NOMO-1 (cell line): ENCODE data around the gene CPA2.

Source experiments
- DNase-seq, 2 experiments: peaks; one replicate each; lab custom pipeline; 2025; ENCODE audit not compliant: unreplicated experiment in 2 of 2; lab: John Stamatoyannopoulos, UW

The CPA2 gene

DNA sequence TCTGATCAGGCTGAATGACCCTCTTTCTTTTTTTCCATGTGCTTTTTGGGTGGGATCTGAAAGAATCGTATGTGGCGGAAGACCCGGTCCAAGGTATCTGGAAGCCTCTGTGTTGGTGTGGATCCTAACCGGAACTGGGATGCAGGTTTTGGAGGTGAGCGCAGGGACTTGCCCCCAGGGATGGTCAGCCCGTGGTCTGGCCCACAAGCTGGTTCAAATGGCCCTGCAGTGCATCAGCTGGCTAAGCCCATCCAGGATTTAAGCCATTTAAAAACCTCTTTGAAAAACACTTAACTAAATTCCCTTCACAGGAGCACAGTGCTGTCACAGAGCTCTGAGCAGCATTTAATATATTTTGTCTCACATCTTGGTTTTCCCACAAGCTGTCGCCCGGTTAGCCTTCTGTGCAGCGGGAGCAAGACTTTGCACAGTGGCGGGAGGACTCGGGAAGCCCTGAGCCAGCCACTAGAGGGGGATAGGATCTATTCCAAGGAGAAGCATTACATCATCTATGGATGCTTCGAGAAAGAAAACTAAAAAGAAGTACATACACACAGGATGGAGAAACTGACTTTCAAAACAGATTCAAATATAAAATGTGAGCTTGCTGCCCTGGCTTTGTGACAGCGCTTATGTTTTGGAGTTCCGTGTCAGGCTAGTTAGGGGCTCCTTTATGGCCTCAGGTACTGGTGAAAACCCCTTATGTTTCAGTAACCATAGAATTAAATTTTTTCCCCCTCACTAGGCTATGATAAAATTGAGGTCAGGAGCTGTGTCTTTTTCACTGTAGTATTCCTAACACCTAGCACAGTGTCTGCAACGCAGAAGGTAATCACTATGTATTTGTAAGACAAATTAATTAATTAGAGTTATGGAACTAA lies 11.3 kb downstream of the CPA2 start:
- DNase-seq = no peak

DNA sequence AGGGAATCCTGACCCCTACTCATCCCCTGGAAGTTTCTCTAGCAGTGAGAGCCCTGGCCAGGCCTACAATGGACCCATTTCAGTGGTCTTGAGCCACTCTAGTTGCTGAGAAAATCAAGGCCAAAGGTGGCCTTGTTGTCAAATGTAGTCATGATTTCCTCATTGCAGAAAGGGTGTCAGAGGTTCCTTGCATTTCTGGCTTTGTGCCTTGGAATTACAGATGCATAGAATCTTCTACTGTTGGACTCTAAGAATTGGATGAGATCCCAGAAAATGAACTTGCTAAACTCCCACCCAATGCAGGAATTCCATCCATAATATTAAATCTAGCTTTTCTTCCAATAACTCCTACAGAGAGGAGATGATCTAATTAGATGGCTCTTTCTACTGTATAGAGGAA lies 12.2 kb downstream of the CPA2 start:
- no peak for DNase-seq

DNA sequence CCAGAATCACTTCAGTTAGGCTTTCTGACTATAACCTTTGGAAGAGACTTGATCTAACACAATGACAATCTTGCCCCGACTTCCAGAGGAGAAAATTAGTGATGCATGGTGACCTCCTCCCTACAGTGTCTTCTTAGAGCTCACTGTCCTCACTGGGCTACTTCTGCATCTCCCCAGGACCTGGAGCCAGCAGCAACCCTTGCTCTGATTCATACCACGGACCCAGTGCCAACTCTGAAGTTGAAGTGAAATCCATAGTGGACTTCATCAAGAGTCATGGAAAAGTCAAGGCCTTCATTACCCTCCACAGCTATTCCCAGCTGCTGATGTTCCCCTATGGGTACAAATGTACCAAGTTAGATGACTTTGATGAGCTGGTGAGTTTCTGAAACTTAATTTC lies 12.6 kb downstream of the CPA2 start:
- DNase-seq = no peak

DNA sequence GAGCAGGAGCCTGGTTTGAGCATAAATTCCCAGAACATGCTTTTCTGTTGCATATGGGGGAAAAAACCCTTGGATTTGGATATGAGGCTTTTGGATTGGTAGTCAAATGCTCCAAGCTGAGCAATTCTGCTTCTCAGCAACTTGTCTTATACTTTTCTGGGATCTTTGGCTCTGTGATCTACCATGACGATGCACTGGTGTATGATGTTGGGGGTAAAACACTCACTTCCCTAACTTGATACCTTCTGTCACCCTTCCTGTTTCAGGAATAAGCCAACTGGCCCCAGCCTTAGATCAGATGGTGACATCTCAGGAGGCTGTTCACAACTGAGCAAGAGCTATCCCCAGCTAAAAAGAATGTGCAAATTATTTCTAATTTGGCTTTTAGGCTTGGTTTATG lies 13.2 kb downstream of the CPA2 start:
- no peak for DNase-seq

DNA sequence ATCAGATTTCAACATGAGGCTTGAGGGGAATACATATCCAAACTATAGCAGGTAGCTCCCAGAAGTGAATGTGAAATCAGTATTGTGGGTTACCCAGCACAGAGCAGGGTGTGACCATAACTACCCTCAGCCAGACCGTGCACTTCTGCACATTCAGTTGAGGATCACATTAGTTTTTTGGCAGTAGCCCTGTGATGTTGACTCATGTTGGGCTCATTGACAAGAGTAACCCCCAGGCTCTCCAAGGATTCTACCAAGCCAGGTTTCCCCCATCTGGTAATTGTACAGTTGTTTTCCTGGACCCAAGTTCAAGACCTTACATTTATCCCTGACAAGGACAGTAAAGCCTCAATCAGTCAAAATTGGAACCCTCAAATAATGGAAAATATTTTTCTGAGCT lies 14.6 kb downstream of the CPA2 start:
- no peak for DNase-seq

DNA sequence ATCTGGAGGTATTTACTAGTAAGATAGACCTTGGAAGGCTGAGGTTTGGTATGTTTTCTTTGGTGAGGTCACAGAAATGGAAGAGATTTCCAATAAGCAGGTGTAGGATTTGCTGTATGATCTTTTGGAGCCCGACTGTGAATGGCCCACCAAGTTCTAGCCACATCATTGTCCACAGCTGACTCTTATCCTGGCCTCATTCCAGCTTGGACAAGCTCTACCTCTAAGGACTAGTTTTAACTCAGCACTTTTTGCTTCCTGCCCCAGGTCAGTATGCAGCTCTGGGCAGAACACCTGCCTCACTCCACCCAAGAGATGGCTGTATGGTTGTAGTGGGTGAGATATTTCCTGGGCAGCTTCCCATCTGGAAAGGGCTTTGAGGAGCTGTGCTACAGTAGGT lies 20.2 kb downstream of the CPA2 start:
- no peak for DNase-seq

DNA sequence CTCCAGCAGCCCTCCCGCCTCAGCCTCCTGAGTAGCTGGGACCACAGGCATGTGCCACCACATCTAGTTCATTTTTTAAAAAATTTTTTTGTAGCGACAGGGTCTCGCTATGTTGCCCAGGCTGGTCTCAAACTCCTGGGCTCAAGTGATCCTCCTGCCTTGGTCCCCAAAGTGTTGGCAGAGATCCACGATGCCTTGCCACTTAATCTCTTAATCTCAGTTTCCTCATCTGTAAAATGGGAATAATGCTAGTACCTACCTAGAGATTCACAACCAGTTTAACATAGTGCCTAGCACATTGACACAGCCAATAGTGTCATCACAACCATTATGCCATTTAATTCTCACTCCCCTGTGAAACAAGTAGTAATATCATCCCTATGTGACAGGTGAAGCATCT lies 21.5 kb downstream of the CPA2 start:
- DNase-seq = no peak

DNA sequence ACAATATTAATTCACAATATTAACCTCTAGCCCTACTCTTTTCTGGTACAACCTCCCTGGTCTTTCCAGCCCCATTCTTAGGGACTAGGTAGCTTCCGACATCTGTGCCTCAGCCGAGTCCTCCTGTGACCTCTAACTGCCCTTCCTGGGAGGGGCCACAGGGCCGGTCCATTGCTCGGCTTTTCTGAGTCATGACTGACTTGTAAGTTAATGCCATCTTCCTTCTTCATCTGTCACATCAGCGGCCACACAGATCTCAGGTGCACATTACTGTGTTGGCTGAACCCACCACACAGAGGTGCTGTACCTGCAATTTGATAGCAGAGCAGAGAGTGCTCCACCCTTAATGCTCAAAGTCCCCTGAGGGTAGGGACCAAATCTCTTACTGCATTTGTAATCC lies 22.2 kb downstream of the CPA2 start:
- no peak for DNase-seq

DNA sequence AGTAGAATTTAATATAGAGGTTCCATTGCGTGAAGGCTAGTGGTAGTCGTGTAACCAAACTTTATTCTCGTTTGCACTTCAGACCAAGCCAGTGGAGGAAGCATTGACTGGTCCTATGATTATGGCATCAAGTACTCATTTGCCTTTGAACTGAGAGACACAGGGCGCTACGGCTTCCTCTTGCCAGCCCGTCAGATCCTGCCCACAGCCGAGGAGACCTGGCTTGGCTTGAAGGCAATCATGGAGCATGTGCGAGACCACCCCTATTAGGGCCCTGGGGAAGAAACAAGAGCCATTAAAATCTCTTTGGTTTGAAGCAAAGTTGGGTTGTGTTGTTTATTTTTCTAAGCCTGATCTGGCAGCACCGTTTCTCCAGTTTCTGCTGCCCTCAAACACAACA lies 22.8 kb downstream of the CPA2 start:
- DNase-seq = no peak

DNA sequence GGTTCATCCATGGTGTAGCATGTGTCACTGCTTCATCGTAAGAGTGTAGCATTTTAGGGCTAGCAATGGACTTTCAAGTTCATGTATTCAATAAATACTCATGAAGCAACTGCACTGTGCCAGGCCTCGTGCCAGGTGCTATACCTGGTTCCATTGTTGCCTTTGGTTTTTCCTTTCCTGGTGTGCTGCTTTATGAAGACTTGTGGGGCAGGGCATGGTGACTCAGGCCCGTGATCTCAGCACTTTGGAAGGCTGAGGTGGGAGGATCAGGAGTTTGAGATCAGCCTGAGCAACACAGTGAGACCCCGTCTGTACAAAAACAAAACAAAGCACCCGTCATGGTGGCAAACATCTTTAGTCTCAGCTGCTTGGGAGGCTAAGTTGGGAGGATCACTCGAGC lies 24.1 kb downstream of the CPA2 start:
- DNase-seq = no peak

DNA sequence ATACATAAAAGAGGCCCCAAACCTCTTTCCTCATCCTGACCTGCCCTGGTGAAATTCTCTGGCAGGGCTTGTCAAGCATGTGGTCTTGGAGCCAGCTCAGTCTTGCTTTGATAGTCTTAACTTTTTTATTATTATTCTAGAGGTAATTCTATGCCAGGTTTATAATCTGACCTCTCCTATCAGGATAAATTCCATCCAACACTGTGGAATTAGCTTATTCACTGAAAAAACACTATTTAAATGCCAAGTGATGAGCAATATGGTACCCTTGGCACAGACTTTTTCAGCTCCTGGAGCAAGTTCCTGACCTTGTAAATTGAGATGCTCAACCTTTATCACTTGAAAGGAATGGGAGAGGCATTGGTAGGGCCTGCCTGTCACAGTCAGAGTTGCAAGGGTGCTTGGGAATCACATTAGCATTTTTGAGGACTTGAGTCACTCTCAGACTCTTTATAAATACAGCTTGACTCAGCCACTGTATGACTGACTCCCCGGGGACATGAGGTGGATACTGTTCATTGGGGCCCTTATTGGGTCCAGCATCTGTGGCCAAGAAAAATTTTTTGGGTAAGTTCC lies 26.1 kb downstream of the CPA2 start, which contains the start of gene CPA4:
Gene CPA4, plus strand, starts transcription at position 480 of the 576 bp plus-strand sequence. Its CDS starts 20 bp downstream, at position 500.
- DNase-seq = no peak

DNA sequence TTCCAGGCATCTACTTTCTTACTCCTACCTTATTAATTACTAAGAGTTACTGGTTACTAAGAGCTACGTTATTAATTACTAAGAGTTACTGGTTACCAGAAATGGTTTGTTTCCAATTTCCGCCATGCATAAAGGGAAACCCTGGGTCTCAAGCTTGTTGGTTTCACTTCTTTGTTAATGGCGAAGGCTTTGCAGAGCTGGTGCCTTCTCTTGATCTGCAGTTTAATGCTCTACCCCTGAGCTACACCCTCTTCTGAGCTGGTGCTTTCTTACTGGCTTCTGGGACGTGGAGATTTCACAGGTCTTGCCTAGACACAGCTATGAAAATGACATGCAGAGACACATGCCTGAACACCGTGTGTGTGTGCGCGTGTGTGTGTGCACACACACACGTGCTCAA lies 26.9 kb downstream of the CPA2 start:
- no peak for DNase-seq

DNA sequence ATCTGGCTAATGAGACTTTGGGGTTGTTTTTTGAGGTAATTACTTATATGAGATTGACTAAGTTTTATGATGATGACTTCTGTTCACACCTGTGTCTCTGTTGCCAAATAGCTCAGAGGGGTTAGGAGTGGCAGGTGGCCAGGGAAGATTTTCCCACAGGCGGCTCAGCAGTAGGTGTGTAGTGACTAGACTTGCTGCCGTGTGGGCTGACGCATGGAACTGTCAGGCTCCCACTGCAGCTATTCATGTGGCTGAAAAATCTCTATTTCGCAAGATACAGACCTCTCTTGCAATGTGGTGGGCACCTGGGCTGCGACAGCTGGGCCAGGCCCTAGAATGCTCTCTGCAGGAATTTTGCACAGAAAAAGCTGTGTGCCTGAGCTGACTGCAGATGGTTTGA lies 27.7 kb downstream of the CPA2 start:
- no peak for DNase-seq

DNA sequence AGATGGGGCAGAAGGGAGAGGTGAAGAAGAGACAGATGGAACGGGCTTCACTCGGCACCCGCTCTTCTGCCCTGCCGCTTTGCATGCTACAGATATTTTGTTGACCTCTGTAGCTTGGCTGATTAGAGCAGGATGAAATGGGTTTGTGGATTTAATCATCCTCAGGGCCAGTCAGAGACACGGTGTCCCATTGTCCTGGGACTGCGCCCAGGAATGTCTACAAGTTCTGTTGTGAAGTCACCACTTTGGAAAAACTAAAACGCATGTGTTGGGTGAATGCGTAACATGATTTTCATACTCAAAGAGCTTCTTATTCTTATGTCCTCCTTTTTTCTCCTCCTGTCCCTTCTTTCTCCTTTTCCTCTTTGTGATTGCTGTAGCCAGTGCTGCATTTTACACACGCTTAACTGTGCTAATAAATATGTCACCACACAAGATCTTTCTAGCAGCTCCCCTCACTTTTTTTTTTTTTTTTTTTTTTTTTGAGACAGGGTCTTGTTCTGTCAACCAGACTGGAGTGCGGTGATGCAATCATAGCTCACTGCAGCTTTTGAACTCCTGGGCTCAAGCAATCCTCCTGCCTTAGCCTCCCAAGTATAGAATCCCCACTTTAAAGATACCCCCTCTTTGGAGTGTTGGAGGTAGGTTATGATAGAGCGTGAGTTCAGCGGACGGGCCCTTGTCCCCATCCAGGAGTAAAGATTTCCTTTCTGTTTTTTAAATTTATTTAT lies 29.7 kb downstream of the CPA2 start:
- DNase-seq = no peak

DNA sequence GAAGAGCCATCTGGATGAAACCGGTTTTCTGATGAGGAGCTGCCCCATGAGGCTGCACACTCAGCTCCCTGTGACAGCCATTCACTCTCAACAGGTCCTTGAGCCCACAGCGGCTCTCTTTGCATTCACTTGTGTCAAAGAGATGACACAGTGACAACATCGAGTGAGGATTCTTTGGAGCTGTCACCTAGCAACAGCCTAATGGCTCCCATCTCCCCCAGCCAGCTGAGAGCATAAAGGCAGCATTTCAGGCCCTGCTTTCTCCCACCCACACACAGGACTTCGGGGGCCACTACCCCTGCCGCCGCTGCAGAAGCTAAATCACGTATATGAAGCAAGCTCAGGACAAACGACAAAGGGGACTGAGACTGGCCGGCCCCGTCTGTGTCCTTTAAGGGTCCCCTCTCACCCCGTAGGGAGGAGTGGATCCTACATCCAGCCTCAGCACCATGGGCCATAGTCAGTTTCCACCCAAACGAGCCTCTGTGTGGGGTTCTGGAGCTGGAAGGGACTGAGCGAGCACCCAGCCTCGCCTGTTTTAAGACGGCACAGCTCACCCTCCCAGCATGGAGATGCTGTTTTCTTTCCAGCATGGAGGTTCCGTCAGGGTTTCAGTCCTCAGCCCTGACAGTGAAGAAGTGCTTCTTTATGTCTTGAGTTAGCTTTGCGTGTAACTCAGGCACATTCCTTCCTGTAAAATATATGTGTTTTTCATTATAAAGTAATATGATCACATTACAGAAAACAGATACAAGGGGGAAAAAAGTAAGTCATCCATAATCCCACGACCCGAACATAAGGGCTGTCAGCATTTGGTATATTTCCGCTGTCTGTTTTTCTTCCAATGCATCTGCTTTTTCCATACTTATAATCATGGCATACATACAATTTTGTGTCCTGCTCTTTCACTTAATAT lies 31.2 kb downstream of the CPA2 start:
- DNase-seq = no peak

DNA sequence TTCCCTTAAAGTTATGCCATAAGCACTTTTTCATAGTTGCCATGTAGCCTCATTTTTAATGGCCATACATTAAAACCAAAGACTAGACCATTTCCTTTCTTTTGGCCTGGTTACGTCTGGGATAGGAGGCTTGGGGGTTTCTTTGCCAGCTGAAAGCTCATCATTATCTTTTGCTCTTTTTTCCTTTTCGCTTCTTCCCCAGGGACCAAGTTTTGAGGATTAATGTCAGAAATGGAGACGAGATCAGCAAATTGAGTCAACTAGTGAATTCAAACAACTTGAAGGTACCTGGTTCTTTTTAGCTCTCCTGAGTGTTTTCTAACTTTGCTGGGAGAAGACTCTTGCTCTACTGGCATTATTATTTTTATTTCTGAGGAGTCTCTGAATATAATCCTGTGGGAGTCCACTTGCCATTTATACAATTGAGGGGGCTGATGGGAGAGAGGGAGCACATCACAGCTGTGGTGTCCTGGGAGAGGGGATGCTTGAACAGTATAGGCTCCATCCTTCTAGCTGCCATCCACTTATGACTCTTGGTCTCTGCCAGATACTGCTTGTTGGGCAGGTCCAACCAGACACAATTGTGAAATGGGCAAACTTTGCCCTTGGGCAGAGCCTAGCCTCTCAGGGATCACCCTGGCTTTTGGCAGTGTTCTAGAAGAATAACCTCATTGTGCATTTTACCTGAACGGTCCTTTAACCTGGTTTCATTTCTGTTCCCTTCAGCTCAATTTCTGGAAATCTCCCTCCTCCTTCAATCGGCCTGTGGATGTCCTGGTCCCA lies 32.1 kb downstream of the CPA2 start:
- no peak for DNase-seq

DNA sequence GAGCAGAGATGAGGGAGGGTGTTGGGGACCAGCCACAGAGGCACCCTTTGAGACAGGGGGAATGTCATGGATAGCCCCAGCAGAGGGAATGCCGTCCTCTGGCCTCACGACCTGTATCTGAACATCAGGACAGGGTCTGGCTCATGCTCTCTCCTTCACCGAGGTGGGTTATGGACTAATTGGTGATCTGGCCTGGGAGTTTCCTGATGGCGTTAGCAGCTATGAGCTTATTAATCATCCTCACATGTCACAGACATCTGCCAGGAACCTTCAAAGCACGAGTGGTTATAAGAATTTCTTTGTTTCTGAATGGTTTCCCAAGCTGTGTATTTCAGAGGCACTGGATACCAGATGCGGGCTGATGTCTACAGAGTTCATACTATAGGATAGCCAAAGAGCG lies 33.2 kb downstream of the CPA2 start:
- no peak for DNase-seq

DNA sequence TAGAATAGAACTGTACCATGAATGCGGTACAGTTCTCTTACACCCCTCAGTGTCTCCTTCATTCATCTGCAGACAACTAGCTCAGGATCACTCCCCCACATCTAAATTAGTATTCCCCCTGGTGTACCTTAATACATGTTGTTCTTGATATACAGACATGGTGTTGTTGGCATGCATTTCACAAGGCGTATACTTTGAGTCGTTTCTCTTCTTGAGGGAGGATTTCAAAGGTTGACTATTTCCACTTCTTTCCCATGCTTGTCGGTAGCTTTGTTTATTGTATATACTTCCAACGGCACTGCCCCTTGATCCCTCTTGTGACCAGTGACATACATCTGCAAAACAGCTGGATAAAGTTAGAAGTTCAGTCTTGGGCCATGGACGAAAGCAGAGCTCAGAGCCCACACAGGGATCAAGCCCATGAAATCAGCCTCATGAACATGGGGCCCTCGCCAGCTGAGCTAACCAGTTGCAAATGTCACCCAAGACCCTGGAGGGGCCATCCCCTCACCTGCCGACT lies 34.9 kb downstream of the CPA2 start:
- no peak for DNase-seq

DNA sequence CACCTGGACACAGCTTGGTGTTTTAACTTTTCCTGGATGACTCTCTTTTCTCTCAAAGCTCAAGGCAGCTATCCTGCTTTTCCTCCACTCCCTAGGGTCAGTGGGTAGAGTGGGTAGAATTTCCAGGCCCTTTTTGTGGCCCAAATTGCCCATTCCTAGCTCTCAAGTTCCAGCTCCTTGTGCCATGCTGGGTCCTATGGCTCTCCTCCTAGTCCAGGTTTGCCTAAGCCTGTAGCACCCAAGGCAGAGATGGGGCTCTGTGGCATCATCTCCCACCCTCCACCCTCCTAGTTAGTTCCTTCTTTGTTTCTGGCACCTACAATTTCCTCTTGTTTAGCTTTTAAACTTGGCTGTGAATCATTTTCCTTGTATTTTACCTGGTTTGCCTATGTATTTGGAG lies 36.0 kb downstream of the CPA2 start:
- DNase-seq = no peak

DNA sequence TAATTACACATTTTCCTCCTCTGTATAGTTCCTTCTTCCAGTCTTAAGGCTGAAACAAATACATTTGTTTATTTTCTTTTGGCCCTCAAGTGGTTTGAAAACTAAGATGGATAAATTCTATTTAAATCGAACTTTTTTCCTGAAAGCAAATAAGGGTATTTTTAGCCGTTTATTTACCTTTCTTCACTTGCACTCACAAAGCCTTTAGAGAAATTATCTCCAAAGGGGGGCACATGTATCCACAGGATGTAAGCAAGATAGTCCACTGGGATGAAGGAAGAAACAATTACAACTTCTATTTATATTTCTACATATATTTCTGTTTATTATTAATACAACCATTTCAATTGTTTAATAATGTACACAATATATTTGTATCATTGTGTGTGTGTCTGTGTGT lies 36.5 kb downstream of the CPA2 start:
- no peak for DNase-seq
